K562 (cell line): ENCODE measurements around the gene HIVEP3. TPM values are rescaled to one million over a fixed set of nuclear protein-coding genes. Genes with fewer than 3 reads are reported as not detected.

Experiments used
- ATAC-seq: fragments of 200-7000 bp; cut with Tn5 transposase; 3 replicates; pipeline ENCODE4 v1.9.1; 2020; ENCODE audit warnings: moderate library complexity
- BruUV-seq: library from RNA; stranded (reverse); fragments of 400-500 nt; replicated peaks from 2 replicates; lab custom pipeline; 2021; lab: Mats Ljungman, UMichigan
- CTCF ChIA-PET: fragments of 300-600 bp; formaldehyde crosslinking; extraction: SDS; loops from one replicate; lab custom pipeline; 2021; ENCODE audit warnings: low intra/inter-chr PET ratio; lab: Yijun Ruan, JAX
- POLR2A ChIA-PET: fragments of 300-600, 350-650 bp; sonication (Branson Sonifier 250); formaldehyde crosslinking; extraction: SDS; loops from one replicate; lab custom pipeline; 2021; ENCODE audit warnings: antibody characterized with exemption, inconsistent platforms; lab: Yijun Ruan, JAX
- DNase-seq, 4 experiments: peaks; one replicate each; pipeline versions ENCODE4 v3.0.0 to v3.0.0-alpha.2; 2011 to 2018; ENCODE audit warnings: low spot score in 3 of 4, mixed read lengths in 3 of 4; ENCODE audit errors: extremely low read depth in 1 of 4
- FAIRE-seq: peaks from 2 replicates; lab custom pipeline; 2011; peaks lifted over from hg19 to GRCh38; lab: Jason Lieb, UNC
- H2AFZ ChIP-seq: 2 replicates; pipeline ENCODE4 v1.6.0; 2011; ENCODE audit warnings: low read depth, low read length, control low read depth, inconsistent platforms
- H3K27ac ChIP-seq: fragments of 200-600 bp; 3 replicates; pipeline ENCODE4 v1.8.0; 2011; ENCODE audit warnings: low read depth, mild to moderate bottlenecking, control low read depth, inconsistent platforms, low read length, moderate library complexity, mixed read lengths; ENCODE audit errors: extremely low read depth
- H3K27me3 ChIP-seq, 2 experiments: fragments of 300-600 bp in 1 of 2; 2 replicates in 1 of 2; 3 replicates in 1 of 2; pipeline versions ENCODE4 v1.6.0 to v1.8.0; 2011; ENCODE audit warnings: inconsistent platforms in 2 of 2, low read length in 2 of 2, mild to moderate bottlenecking in 1 of 2, mixed read lengths in 1 of 2, moderate library complexity in 1 of 2; ENCODE audit not compliant: control insufficient read depth in 2 of 2, insufficient read depth in 2 of 2
- H3K36me3 ChIP-seq: fragments of 300-600 bp; 3 replicates; pipeline ENCODE4 v1.8.0; 2011; ENCODE audit warnings: mild to moderate bottlenecking, low read length, inconsistent platforms; ENCODE audit not compliant: control insufficient read depth, insufficient read depth
- H3K4me1 ChIP-seq, 2 experiments: fragments of 200-600 bp in 1 of 2; replicated peaks in 1 of 2; 2 replicates in 1 of 2; 3 replicates in 1 of 2; pipeline versions ENCODE4 v1.5.1 to v1.8.0; 2011; ENCODE audit warnings: inconsistent platforms in 2 of 2, low read length in 2 of 2, mild to moderate bottlenecking in 1 of 2, mixed read lengths in 1 of 2, moderate library complexity in 1 of 2; ENCODE audit not compliant: control insufficient read depth in 2 of 2, insufficient read depth in 2 of 2
- H3K4me2 ChIP-seq: 2 replicates; pipeline ENCODE4 v1.6.1; 2011; ENCODE audit warnings: low read length, control low read depth, inconsistent platforms, mixed read lengths; ENCODE audit not compliant: insufficient read depth
- H3K4me3 ChIP-seq: fragments of 200-600 bp; sonication (generic), shearing (Covaris generic); 2 replicates; pipeline ENCODE4 v1.5.1; 2016; ENCODE audit warnings: control low read depth, inconsistent platforms
- H3K79me2 ChIP-seq: fragments of 200-600 bp; 3 replicates; pipeline ENCODE4 v1.8.0; 2011; ENCODE audit warnings: low read length, inconsistent platforms; ENCODE audit not compliant: control insufficient read depth, insufficient read depth
- H3K9ac ChIP-seq, 2 experiments: 2 replicates each; pipeline versions ENCODE4 v1.6.0 to v1.6.1; 2011; ENCODE audit warnings: low read depth in 2 of 2, low read length in 2 of 2, control low read depth in 1 of 2, inconsistent platforms in 1 of 2, mild to moderate bottlenecking in 1 of 2, mixed read lengths in 1 of 2; ENCODE audit not compliant: insufficient read depth in 1 of 2
- H3K9me1 ChIP-seq: one replicate; pipeline ENCODE4 v1.6.0; 2011; ENCODE audit warnings: inconsistent platforms, mild to moderate bottlenecking, low read length, moderate library complexity; ENCODE audit not compliant: control insufficient read depth, insufficient read depth
- H3K9me3 ChIP-seq: replicated peaks from 2 replicates; pipeline ENCODE4 v1.5.1; 2011; ENCODE audit warnings: low read depth, low read length, inconsistent platforms; ENCODE audit not compliant: control insufficient read depth, insufficient read depth
- H4K20me1 ChIP-seq: replicated peaks from 2 replicates; pipeline ENCODE4 v1.6.1; 2011; ENCODE audit warnings: low read length, inconsistent platforms, mixed read lengths; ENCODE audit not compliant: control insufficient read depth, insufficient read depth
- CBX1 ChIP-seq: sonication (generic); IDR thresholded peaks from 2 replicates; pipeline ENCODE4 v1.6.1; 2016; ENCODE audit warnings: antibody characterized with exemption, low read depth, mild to moderate bottlenecking
- EP300 ChIP-seq: IDR thresholded peaks from 2 replicates; pipeline ENCODE4 v1.6.1; 2012; ENCODE audit warnings: low read length, improper control_type of control experiment
- GABPB1 ChIP-seq: sonication (generic); formaldehyde crosslinking; IDR thresholded peaks from 2 replicates; pipeline ENCODE4 v1.8.0; 2022; ENCODE audit warnings: mild to moderate bottlenecking, missing genetic modification reagents
- HDGF ChIP-seq: fragments of 450-650 bp; IDR thresholded peaks from 2 replicates; pipeline ENCODE4 v1.6.1; 2016
- LARP7 ChIP-seq: fragments of 450-650 bp; IDR thresholded peaks from 2 replicates; pipeline ENCODE4 v1.6.1; 2016
- NBN ChIP-seq: fragments of 450-650 bp; IDR thresholded peaks from 2 replicates; pipeline ENCODE4 v1.6.1; 2016; ENCODE audit warnings: low read depth, mild to moderate bottlenecking
- NFE2 ChIP-seq: IDR thresholded peaks from 2 replicates; pipeline ENCODE4 v1.6.1; 2014; ENCODE audit warnings: antibody characterized with exemption, low read depth
- SP2 ChIP-seq: IDR thresholded peaks from 2 replicates; pipeline ENCODE4 v1.6.1; 2011; ENCODE audit warnings: mild to moderate bottlenecking, low read depth, low read length, moderate library complexity; ENCODE audit not compliant: poor library complexity, severe bottlenecking; ENCODE audit errors: extremely low read depth
- SRSF3 ChIP-seq: fragments of 200-400 bp; formaldehyde crosslinking; IDR thresholded peaks from 2 replicates; pipeline ENCODE4 v1.6.1; 2016; ENCODE audit warnings: mild to moderate bottlenecking, low read length, moderate library complexity; ENCODE audit not compliant: insufficient read depth
- TBP ChIP-seq: optimal IDR thresholded peaks from 2 replicates; pipeline ENCODE3; 2011; ENCODE audit warnings: low read depth, low read length, improper control_type of control experiment
- TRIM25 ChIP-seq: fragments of 450-650 bp; IDR thresholded peaks from 2 replicates; pipeline ENCODE4 v1.7.0; 2016; ENCODE audit warnings: borderline replicate concordance
- ZNF212 ChIP-seq: fragments of 450-650 bp; formaldehyde crosslinking; IDR thresholded peaks from 2 replicates; pipeline ENCODE4 v1.4.0; 2020; ENCODE audit warnings: mild to moderate bottlenecking
- ZNF224 ChIP-seq: sonication (generic); formaldehyde crosslinking; IDR thresholded peaks from 2 replicates; pipeline ENCODE4 v1.8.0; 2022; ENCODE audit warnings: mild to moderate bottlenecking, missing genetic modification reagents
- ZNF347 ChIP-seq: fragments of 450-650 bp; formaldehyde crosslinking; IDR thresholded peaks from 2 replicates; pipeline ENCODE4 v1.4.0; 2020; ENCODE audit warnings: low read depth, mild to moderate bottlenecking, moderate library complexity
- ZNF354B ChIP-seq: fragments of 250-450 bp; sonication (Bioruptor Pico); IDR thresholded peaks from 2 replicates; pipeline ENCODE4 v1.4.0; 2020
- WGBS: fragments of 100-300 bp; shearing (Covaris generic); methylation state at CpG from one replicate; pipeline ENCODE4 v1.1.6; 2016; ENCODE audit warnings: low coverage, mixed read lengths; ENCODE audit not compliant: insufficient coverage; ENCODE audit errors: missing lambda C conversion rate; 5-methylcytosine and 5-hydroxymethylcytosine counted together
- in situ Hi-C: fragments of 300-500 bp; cut with MboI; formaldehyde crosslinking; loops from 4 replicates; pipeline ENCODE4 v1.15.0; 2018; ENCODE audit warnings: inconsistent platforms, mixed read lengths
- intact Hi-C: fragments of 100-400 bp; cut with micrococcal nuclease; formaldehyde crosslinking; loops from 2 replicates; pipeline ENCODE4 v1.14.2; 2022
- polyA plus RNA-seq, 8 experiments: library from polyadenylated mRNA; depleted of rRNA in 4 of 8; stranded (reverse) in 5 of 8; unstranded in 3 of 8; fragments of >200 nt; fragmentation: Nextera tagmentation in 2 of 8; fragmentation: Illumina TruSeq in 1 of 8; extraction: Ambion mirVana in 2 of 8; extraction: Trizol in 1 of 8; gene quantifications; 2 replicates each; pipeline versions ENCODE4 v1.2.1 to v1.2.3, GENCODE V29; 2011 to 2014; ENCODE audit warnings: inconsistent platforms in 1 of 8, missing spikeins in 1 of 8
- total RNA-seq, 7 experiments: library from RNA; depleted of rRNA in 6 of 7; stranded (reverse); fragments of >200 nt in 6 of 7; fragmentation: Illumina TruSeq in 2 of 7; extraction: Trizol in 2 of 7; gene quantifications; 2 replicates each; pipeline versions ENCODE4 v1.2.1 to v1.2.3, GENCODE V29; 2011 to 2021; ENCODE audit warnings: low replicate concordance in 1 of 7
- TF ChIP-seq, protein P1 (sequence below), 2 experiments: fragments of 450-650 bp; conservative IDR thresholded peaks; 2 replicates each; pipeline ENCODE4 v1.6.1; 2017; ENCODE audit warnings: mild to moderate bottlenecking in 2 of 2, moderate library complexity in 2 of 2
- TF ChIP-seq, protein P2 (sequence below): fragments of 250-450 bp; sonication (Bioruptor Pico); IDR thresholded peaks from 2 replicates; pipeline ENCODE4 v1.8.0; 2022; ENCODE audit warnings: moderate library complexity, mild to moderate bottlenecking, inconsistent platforms

The HIVEP3 gene
- total and polyA plus RNA-seq, 9 of the 15 experiments (the other 6 are each of a cell fraction or from before 2014, with no cell fraction given), result 0.09 to 0.58 (median 0.34) TPM; not detected in 1

- no peaks in the 10 kb centered on the region for H4K20me1 ChIP-seq
- ChIA-PET CTCF (no interaction called here), POLR2A (no interaction called here)
- H3K4me3 ChIP-seq, result no peak overlapping the region
- no peak overlapping the region for H3K4me2 ChIP-seq
- H3K9me1 ChIP-seq, result peaks cover 3% of the 10 kb centered on the region
- no peak for TF ChIP-seq GABPB1 (CRISPR knock-in tag)
- no peak for TF ChIP-seq ZNF212
- TF ChIP-seq, protein P1, sequence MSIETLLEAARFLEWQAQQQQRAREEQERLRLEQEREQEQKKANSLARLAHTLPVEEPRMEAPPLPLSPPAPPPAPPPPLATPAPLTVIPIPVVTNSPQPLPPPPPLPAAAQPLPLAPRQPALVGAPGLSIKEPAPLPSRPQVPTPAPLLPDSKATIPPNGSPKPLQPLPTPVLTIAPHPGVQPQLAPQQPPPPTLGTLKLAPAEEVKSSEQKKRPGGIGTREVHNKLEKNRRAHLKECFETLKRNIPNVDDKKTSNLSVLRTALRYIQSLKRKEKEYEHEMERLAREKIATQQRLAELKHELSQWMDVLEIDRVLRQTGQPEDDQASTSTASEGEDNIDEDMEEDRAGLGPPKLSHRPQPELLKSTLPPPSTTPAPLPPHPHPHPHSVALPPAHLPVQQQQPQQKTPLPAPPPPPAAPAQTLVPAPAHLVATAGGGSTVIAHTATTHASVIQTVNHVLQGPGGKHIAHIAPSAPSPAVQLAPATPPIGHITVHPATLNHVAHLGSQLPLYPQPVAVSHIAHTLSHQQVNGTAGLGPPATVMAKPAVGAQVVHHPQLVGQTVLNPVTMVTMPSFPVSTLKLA (conservative IDR thresholded peaks at IDR 0.05), result no peak
- no peak for TF ChIP-seq ZNF354B (CRISPR knock-in tag)
- TF ChIP-seq CBX1, result no peak
- TF ChIP-seq EP300, result no peak
- no peak for TF ChIP-seq SP2
- no peak for TF ChIP-seq TBP
- TF ChIP-seq ZNF347, result no peak
- TF ChIP-seq HDGF, result no peak
- TF ChIP-seq NBN, result no peak
- no peak for TF ChIP-seq SRSF3
- TF ChIP-seq NFE2, result no peak
- TF ChIP-seq, protein P2, sequence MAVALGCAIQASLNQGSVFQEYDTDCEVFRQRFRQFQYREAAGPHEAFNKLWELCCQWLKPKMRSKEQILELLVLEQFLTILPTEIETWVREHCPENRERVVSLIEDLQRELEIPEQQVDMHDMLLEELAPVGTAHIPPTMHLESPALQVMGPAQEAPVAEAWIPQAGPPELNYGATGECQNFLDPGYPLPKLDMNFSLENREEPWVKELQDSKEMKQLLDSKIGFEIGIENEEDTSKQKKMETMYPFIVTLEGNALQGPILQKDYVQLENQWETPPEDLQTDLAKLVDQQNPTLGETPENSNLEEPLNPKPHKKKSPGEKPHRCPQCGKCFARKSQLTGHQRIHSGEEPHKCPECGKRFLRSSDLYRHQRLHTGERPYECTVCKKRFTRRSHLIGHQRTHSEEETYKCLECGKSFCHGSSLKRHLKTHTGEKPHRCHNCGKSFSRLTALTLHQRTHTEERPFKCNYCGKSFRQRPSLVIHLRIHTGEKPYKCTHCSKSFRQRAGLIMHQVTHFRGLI (CRISPR knock-in tag), result no peak
- no peak for TF ChIP-seq TRIM25
- TF ChIP-seq ZNF224 (CRISPR knock-in tag), result no peak
- no peak for TF ChIP-seq LARP7
- H2AFZ ChIP-seq, result no peak overlapping the region
- intact Hi-C loops, result no loop called here
- H3K79me2 ChIP-seq, result no peaks in the 10 kb centered on the region
- H3K9me3 ChIP-seq, result no peaks in the 10 kb centered on the region
- in situ Hi-C loops, result no loop called here
- BruUV-seq, result no TSS peak
- DNase-seq (no peak), ATAC-seq (no peak), FAIRE-seq (no peak)
- no peaks in the 10 kb centered on the region; a peak in 1 of 5 replicates for H3K4me1 ChIP-seq
- H3K9ac ChIP-seq, result no peak overlapping the region
- no peak overlapping the region for H3K27ac ChIP-seq
- 9% methylated on average over 7 of the region's 7 CpGs for WGBS
- no peaks in the 10 kb centered on the region for H3K36me3 ChIP-seq
- peaks cover 7 to 66% of the 10 kb centered on the region in 2 experiments for H3K27me3 ChIP-seq
These were observed 241.1 kb downstream of the HIVEP3 start for GRCh38 chr1:41677620-41678019.
